ENCODE results near the gene ZDHHC8. TPM values are rescaled to one million over a fixed set of nuclear protein-coding genes. Genes with fewer than 3 reads are reported as not detected.

ZDHHC8 gene
- total and polyA plus RNA-seq, 10 donors = 12.7 to 71.5 (median 33.6) TPM

GRCh38 chr22:20096574-20097420 lies 34.8 kb upstream of the ZDHHC8 start:
- no peak overlapping the region for H3K27ac ChIP-seq
- H3K36me3 ChIP-seq = peaks cover 0 to 100% (median 86%) of the 10 kb centered on the region in 6 donors
- TF ChIP-seq POLR2AphosphoS5 (IDR thresholded peaks at IDR 0.05) = no peak
- no peak for TF ChIP-seq POLR2A (IDR thresholded peaks at IDR 0.05)
- TF ChIP-seq CTCF (IDR thresholded peaks at IDR 0.05 in 8 of 11, conservative IDR thresholded peaks at IDR 0.05 in 3 of 11) = no peak
- peaks cover 0 to 8% (median 2%) of the 10 kb centered on the region in 8 donors for H3K9me3 ChIP-seq
- H3K4me3 ChIP-seq = no peak overlapping the region
- peaks cover 0 to 39% (median 14%) of the 10 kb centered on the region in 6 donors for H3K4me1 ChIP-seq
- intact Hi-C loops (cut with DNase I; ENCODE audit: low total_unique reads) = no loop called here
- no peaks in the 10 kb centered on the region for H3K27me3 ChIP-seq (replicated peaks in 1 of 7)
- WGBS, 5 donors = 98 to 100% (median 99%) methylated on average over 2 of the region's 2 CpGs
- no peak for DNase-seq

DNA sequence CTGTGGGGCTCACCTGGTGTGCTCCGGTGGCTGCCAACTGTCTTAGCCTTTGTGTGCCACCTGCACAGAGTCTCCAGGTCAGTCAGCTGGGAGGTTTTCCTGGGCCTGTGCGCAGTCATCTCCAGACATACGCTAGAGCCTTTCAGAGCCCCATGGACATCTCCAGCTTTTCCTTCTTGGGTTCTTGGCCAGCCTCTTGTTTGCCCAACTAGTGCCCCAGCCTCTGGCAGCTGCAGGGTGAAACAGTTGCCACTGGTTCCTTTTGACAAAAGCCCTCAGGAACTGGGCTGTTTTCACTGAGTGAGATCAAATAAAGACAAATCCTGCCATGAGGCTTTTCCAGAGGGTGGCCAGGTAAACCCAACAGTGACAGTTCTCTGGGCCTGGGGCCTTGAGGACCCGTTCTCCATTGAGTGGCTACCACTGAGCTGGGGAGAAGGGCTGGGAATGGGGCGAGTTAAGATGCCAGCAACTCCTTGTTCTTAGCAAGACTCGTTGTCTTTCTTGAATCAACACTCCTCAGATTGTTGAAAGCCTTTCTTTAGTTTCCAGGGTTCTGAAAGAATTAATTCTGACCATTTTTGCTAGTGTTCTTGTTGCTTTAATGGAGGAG lies 32.4 kb upstream of the ZDHHC8 start:
- WGBS, 5 donors = 89 to 97% (median 96%) methylated on average over 6 of the region's 6 CpGs
- Histone ChIP-seq H3K36me3 (peaks cover 0 to 100% (median 75%) of the 10 kb centered on the region in 6 donors), H3K4me1 (peaks cover 0 to 21% (median 6%) of the 10 kb centered on the region in 6 donors), H3K27ac (peak overlapping the region in 1 of 8 donors; percentile 68), H3K9me3 (peaks cover 0 to 8% (median 2%) of the 10 kb centered on the region in 8 donors), H3K4me3 (no peak overlapping the region), H3K27me3 (replicated peaks in 1 of 7) (no peaks in the 10 kb centered on the region)
- peak; percentile 33 for DNase-seq
- intact Hi-C loops (cut with DNase I; ENCODE audit: low total_unique reads) = no loop called here
- TF ChIP-seq CTCF (IDR thresholded peaks at IDR 0.05 in 8 of 11, conservative IDR thresholded peaks at IDR 0.05 in 3 of 11) = no peak

DNA sequence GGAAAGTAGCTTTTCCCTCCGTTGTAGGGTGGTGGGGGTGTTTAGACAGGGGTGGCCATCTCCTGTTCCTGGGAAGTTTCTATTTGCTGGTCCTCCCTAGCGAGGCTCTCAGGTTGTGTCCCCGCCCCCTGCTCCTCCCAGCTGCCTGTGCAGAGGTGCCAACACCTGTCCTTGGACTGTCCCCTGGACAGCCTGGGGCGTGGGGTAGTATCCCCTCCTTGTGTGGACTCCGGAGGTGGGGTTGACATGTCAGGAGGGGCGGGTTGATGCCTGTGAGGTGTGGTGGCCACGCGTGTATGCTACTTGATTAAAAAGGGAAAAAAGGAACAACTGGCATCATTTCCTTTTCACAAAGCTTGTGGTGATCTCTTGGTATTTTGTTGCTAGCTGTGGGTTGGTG lies 30.0 kb upstream of the ZDHHC8 start:
- Histone ChIP-seq H3K4me1 (peaks cover 0 to 21% (median 6%) of the 10 kb centered on the region in 6 donors), H3K27ac (no peak overlapping the region), H3K27me3 (replicated peaks in 1 of 7) (no peaks in the 10 kb centered on the region), H3K4me3 (no peak overlapping the region), H3K9me3 (peaks cover 0 to 5% (median under 1%) of the 10 kb centered on the region in 8 donors), H3K36me3 (peaks cover 0 to 100% (median 75%) of the 10 kb centered on the region in 6 donors)
- 51 to 79% (median 63%) methylated on average over 8 of the region's 8 CpGs for WGBS, 5 donors
- intact Hi-C loops (cut with DNase I; ENCODE audit: low total_unique reads) = no loop called here
- DNase-seq = peak; percentile 56
- no peak for TF ChIP-seq POLR2AphosphoS5 (IDR thresholded peaks at IDR 0.05)
- no peak for TF ChIP-seq CTCF (IDR thresholded peaks at IDR 0.05 in 8 of 11, conservative IDR thresholded peaks at IDR 0.05 in 3 of 11)
- TF ChIP-seq POLR2A (IDR thresholded peaks at IDR 0.05) = no peak

- H3K27ac ChIP-seq = no peak overlapping the region
- H3K36me3 ChIP-seq = peaks cover 5 to 100% (median 76%) of the 10 kb centered on the region in 6 donors
- TF ChIP-seq POLR2AphosphoS5 (IDR thresholded peaks at IDR 0.05) (no peak), POLR2A (IDR thresholded peaks at IDR 0.05) (no peak), CTCF (IDR thresholded peaks at IDR 0.05 in 8 of 11, conservative IDR thresholded peaks at IDR 0.05 in 3 of 11) (no peak)
- DNase-seq = peak; percentile 21
- H3K4me3 ChIP-seq = no peak overlapping the region
- peaks cover 0 to 21% (median 6%) of the 10 kb centered on the region in 6 donors for H3K4me1 ChIP-seq
- H3K9me3 ChIP-seq = no peaks in the 10 kb centered on the region
- intact Hi-C loops (cut with DNase I; ENCODE audit: low total_unique reads) = no loop called here
- 89 to 95% (median 92%) methylated on average over 9 to 12 of the region's 12 CpGs for WGBS, 5 donors
- H3K27me3 ChIP-seq (replicated peaks in 1 of 7) = no peaks in the 10 kb centered on the region
Measured at GRCh38 chr22:20102203-20102780, 29.3 kb upstream of the ZDHHC8 start.
